A673 (cell line): Measurements from ENCODE around the gene SEC22B.
"Not testable (repeated sequence)": the region's sequence is repeated elsewhere in the genome, so short reads cannot be mapped to it uniquely, and the experiment has no call there.

Source experiments
- CTCF ChIP-seq: fragments of 300-800, 200-600 bp; sonication (generic); conservative IDR thresholded peaks from 2 replicates; pipeline ENCODE4 v1.5.1; 2017; ENCODE audit warnings: low read depth, mild to moderate bottlenecking, antibody characterized with exemption, low read length, moderate library complexity, mixed read lengths
- EZH2 ChIP-seq: fragments of 200-600 bp; sonication (generic); IDR thresholded peaks from 2 replicates; pipeline ENCODE4 v1.6.1; 2017; ENCODE audit warnings: borderline replicate concordance, low read depth, mild to moderate bottlenecking, mixed read lengths, antibody characterized with exemption, low read length; ENCODE audit not compliant: poor library complexity, severe bottlenecking

GRCh38 chr1:120120525-120120924 lies 55.8 kb downstream of the SEC22B start:
- not testable (repeated sequence) for TF ChIP-seq CTCF, EZH2
